Ureter (tissue), 1 donor: ENCODE results near the gene SLC2A4. TPM values are rescaled to one million over a fixed set of nuclear protein-coding genes. Genes with fewer than 3 reads are reported as not detected.
"Not testable (repeated sequence)": the region's sequence is repeated elsewhere in the genome, so short reads cannot be mapped to it uniquely, and the experiment has no call there.

Experiments used
- DNase-seq: peaks from one replicate; pipeline ENCODE4 v3.0.0-alpha.2; 2020; ENCODE audit warnings: low spot score
- total RNA-seq: library from RNA; stranded (reverse); gene quantifications from one replicate; pipeline ENCODE4 v1.2.4, GENCODE V29; 2023
- donor health status: DM: yes; HTN: yes; CAD: no.

The SLC2A4 gene
- total RNA-seq, 1 donor from 2014 or later, result 11.2 TPM

DNA sequence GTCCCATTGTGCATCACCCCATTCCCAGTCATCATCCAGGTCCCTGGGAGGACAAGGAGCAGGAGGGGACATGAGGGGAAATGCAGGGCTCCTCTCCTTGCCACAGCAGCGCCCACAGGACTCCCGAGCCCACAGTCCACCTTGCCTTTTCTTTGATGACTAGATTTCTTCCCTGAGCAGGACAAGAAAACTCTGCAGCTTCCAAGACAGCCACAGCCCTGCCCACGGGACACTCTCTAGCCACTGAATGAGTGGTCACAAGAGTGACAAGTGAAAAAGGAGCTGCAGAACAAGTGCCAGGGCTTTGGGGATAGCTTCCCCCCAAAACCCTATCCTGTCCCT is 42.9 kb downstream of the SLC2A4 start:
- no peak for DNase-seq

- no peak for DNase-seq
Observed at GRCh38 chr17:7325031-7325528, 43.6 kb downstream of the SLC2A4 start.

DNA sequence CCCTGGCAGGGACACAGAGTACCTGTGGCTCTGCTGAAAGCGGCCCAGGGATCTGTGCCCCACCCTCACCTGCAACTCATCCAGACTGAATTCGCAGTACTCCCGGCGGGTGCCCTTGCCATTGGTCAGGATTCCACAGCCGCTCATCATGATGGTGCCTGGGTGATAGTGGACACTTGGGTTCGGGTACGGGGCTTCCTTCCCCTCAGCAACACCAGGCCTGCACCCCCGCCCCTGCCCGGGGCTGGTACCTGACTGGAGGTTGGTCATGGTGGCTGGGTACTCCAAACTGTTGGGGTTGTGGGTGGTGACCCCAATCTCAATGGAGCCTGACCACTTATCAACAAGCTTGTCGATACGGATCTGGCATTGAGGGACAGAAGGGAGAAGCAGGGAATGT is 44.7 kb downstream of the SLC2A4 start:
- DNase-seq, result no peak

DNA sequence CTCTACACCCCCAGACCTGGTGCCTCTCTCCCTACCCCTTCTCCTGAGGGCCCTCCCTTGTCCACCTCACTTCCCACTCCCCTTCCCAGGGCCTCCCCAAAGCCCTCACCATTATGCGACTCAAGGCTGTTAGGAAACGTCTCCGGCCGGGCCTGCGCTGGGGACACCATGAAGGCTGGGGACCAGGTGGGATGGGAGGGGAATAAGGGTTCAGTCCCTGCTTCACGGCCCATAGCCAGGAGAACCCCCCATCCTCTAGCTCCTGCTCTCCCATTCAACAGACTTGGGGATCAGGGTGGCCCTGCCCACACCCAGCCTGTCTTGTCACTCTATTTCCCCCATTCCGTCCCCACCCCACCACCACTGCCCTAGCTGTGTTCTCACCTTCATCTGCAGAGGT is 45.5 kb downstream of the SLC2A4 start:
- DNase-seq, result no peak

GRCh38 chr17:7327501-7327900 is 46.0 kb downstream of the SLC2A4 start:
- no peak for DNase-seq

DNA sequence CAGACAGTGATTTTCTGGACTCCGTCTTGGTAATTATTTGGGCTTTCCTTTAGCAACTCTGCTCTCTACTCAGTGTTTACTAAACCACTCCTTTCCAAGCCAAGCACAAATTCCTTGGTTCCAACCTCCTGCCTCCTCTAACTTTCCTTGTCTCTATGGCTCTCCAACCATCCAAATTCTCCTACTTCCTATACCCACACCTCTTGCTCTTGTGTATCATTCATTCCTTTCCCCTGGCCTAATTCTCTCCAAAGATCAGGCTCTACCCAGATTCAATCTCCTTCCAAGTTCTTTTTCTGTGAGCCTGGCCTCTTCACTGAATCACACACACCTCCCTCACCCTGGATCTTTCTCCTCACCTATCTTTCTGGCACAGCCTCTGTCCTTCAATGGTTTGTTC is 46.5 kb downstream of the SLC2A4 start:
- DNase-seq, result no peak

DNA sequence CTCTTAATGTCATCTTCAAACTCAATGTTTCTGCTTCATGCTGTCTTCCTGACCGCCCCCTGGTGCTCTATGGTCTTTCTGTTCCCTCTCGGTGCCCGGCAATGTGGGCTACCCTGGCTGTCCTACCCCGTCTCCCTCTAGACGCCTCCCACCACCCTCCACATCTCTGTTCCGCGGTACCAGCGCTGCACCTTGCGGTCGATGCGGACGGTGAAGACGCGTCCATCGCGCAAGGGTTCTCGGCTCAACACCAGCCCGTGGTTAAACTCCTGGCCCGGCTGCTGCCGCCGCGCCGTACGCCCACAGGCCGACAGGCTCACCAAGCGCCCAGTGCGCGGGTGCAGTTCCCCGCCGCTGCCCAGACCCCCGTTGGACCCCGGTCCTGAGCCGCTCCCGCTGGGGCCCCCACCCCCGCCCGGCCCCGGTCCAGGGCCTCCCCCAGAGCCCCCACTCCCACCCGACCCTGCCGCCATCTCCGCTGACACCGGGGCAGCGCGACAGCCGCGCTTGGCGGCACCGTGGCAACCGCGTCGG is 47.4 kb downstream of the SLC2A4 start, which contains the start of gene NEURL4:
TSS of gene NEURL4 (minus strand) at position 496 of the 534 bp plus-strand sequence. CDS start at position 473, 23 bp downstream.
- DNase-seq, result no peak

GRCh38 chr17:7329374-7329996 is 48.0 kb downstream of the SLC2A4 start:
- DNase-seq, result peak; percentile 98

- no peak for DNase-seq
Observed at GRCh38 chr17:7329997-7330637, 48.6 kb downstream of the SLC2A4 start.

- no peak for DNase-seq
Observed at GRCh38 chr17:7330638-7331015, 49.1 kb downstream of the SLC2A4 start.

- no peak for DNase-seq
Observed at GRCh38 chr17:7332111-7332510, 50.6 kb downstream of the SLC2A4 start.

- not testable (repeated sequence) for DNase-seq
Observed at GRCh38 chr17:7332600-7333069, 51.1 kb downstream of the SLC2A4 start.

DNA sequence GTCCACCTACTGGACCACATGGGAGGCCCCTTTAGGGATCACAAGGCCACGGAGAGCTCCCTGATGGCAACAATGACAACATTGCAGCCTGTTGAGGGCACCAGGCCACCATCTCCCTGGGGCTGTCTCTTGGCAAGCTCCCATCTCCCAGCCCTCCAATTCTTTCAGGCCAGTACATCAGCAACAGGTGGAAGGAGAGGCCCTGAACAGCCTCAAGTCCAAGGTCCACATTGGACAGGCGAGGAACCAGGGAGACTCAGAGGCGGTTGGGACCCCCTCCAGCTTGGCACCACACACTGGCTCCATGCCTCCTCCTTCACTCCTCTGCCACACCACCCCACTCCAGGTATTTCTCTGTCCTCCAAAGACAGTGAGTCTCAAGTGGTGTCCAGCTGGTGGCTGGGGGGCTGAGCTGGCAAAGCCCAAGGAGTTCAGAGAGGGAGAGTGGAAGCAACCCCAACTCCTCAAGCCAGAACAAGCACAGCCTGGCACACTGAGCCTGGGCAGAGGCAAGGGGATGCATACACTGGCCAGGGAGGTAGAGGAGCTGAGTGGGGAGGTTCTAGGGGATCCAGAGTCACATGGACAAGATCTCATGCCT is 53.5 kb downstream of the SLC2A4 start:
- DNase-seq, result no peak

GRCh38 chr17:7335765-7336164 is 54.2 kb downstream of the SLC2A4 start:
- not testable (repeated sequence) for DNase-seq

- no peak for DNase-seq
Observed at GRCh38 chr17:7336240-7337175, 55.0 kb downstream of the SLC2A4 start, which contains the start of gene ACAP1. Gene ACAP1, plus strand, starts transcription at chr17:7336529. Its CDS starts 206 bp downstream, at chr17:7336735.

GRCh38 chr17:7337600-7337999 is 56.1 kb downstream of the SLC2A4 start:
- DNase-seq, result not testable (repeated sequence)

Other genes starting within 250 kb of the SLC2A4 start
- 6.7 TPM for gene SLC16A13, start 245.7 kb upstream of the SLC2A4 start, total RNA-seq
- 2.8 TPM for gene SLC16A11, start 237.6 kb upstream of the SLC2A4 start, total RNA-seq
- 5.1 TPM for gene CLEC10A, start 201.5 kb upstream of the SLC2A4 start, total RNA-seq
- not detected for gene ASGR2, start 166.9 kb upstream of the SLC2A4 start, total RNA-seq
- 2.6 TPM for gene ASGR1, start 102.3 kb upstream of the SLC2A4 start, total RNA-seq
- 26.8 TPM for gene DLG4, start 61.9 kb upstream of the SLC2A4 start, total RNA-seq
- 855 TPM for gene ACADVL, start 61.8 kb upstream of the SLC2A4 start, total RNA-seq
- 38.4 TPM for gene DVL2, start 47.2 kb upstream of the SLC2A4 start, total RNA-seq
- gene PHF23, start 42.3 kb upstream of the SLC2A4 start, total RNA-seq, result 37.6 TPM
- gene GABARAP, start 39.3 kb upstream of the SLC2A4 start, total RNA-seq, result 453 TPM
- 116 TPM for gene CTDNEP1, start 30.0 kb upstream of the SLC2A4 start, total RNA-seq
- gene ELP5, start 29.5 kb upstream of the SLC2A4 start, total RNA-seq, result 46.3 TPM
- 157 TPM for gene CLDN7, start 19.2 kb upstream of the SLC2A4 start, total RNA-seq
- gene YBX2, start 12.9 kb downstream of the SLC2A4 start, total RNA-seq, result not detected
- gene EIF5A, start 25.9 kb downstream of the SLC2A4 start, total RNA-seq, result 425 TPM
- gene GPS2, start 33.6 kb downstream of the SLC2A4 start, total RNA-seq, result 67.6 TPM
- gene NEURL4, start 47.6 kb downstream of the SLC2A4 start, total RNA-seq, result 49.6 TPM
- 12.7 TPM for gene ACAP1, start 54.8 kb downstream of the SLC2A4 start, total RNA-seq
- 11.5 TPM for gene KCTD11, start 70.4 kb downstream of the SLC2A4 start, total RNA-seq
- not detected for gene TMEM95, start 73.4 kb downstream of the SLC2A4 start, total RNA-seq
- 12.3 TPM for gene TNK1, start 99.4 kb downstream of the SLC2A4 start, total RNA-seq
- 43.0 TPM for gene PLSCR3, start 112.8 kb downstream of the SLC2A4 start, total RNA-seq
- 115 TPM for gene TMEM256, start 122.4 kb downstream of the SLC2A4 start, total RNA-seq
- 22.3 TPM for gene NLGN2, start 126.1 kb downstream of the SLC2A4 start, total RNA-seq
- gene SPEM1, start 138.6 kb downstream of the SLC2A4 start, total RNA-seq, result not detected
- gene SPEM2, start 143.9 kb downstream of the SLC2A4 start, total RNA-seq, result not detected
- not detected for gene SPEM3, start 147.1 kb downstream of the SLC2A4 start, total RNA-seq
- 8.1 TPM for gene TMEM102, start 153.7 kb downstream of the SLC2A4 start, total RNA-seq
- gene FGF11, start 157.8 kb downstream of the SLC2A4 start, total RNA-seq, result 3.5 TPM
- 6.8 TPM for gene CHRNB1, start 163.3 kb downstream of the SLC2A4 start, total RNA-seq
- 65.5 TPM for gene ZBTB4, start 197.9 kb downstream of the SLC2A4 start, total RNA-seq
- not detected for gene SLC35G6, start 199.7 kb downstream of the SLC2A4 start, total RNA-seq
- 151 TPM for gene POLR2A, start 202.6 kb downstream of the SLC2A4 start, total RNA-seq